A673 (cell line): Measurements from ENCODE around the gene HSPG2. TPM values are rescaled to one million over a fixed set of nuclear protein-coding genes. Genes with fewer than 3 reads are reported as not detected.

Source experiments
- BruUV-seq: library from RNA; stranded (reverse); fragments of 400-500 nt; replicated peaks from 2 replicates; lab custom pipeline; 2021; lab: Mats Ljungman, UMichigan
- CTCF ChIA-PET: fragments of 300-600 bp; sonication (Branson Sonifier 250); formaldehyde crosslinking; loops from one replicate; lab custom pipeline; 2022; ENCODE audit warnings: antibody characterized with exemption; lab: Charles Lee
- POLR2A ChIA-PET: fragments of 300-600 bp; sonication (Branson Sonifier 250); formaldehyde crosslinking; loops from one replicate; lab custom pipeline; 2022; ENCODE audit warnings: antibody characterized with exemption; ENCODE audit not compliant: low non-redundant PET; lab: Charles Lee
- DNase-seq: peaks from one replicate; pipeline ENCODE4 v3.0.0-alpha.2; 2015; ENCODE audit warnings: low spot score
- H3K27ac ChIP-seq: fragments of 200-600 bp; sonication (generic); 2 replicates; pipeline ENCODE4 v1.5.1; 2016; ENCODE audit warnings: mixed run types, low read depth, mild to moderate bottlenecking, mixed read lengths, antibody characterized with exemption, low read length; ENCODE audit not compliant: poor library complexity, severe bottlenecking
- H3K27me3 ChIP-seq: fragments of 200-600 bp; sonication (generic); replicated peaks from 2 replicates; pipeline ENCODE4 v1.6.1; 2017; ENCODE audit warnings: mixed run types, low read depth, mild to moderate bottlenecking, mixed read lengths, antibody characterized with exemption, low read length; ENCODE audit not compliant: insufficient read depth, poor library complexity
- H3K36me3 ChIP-seq: fragments of 200-600 bp; sonication (generic); 2 replicates; pipeline ENCODE4 v1.6.1; 2016; ENCODE audit warnings: mixed run types, mild to moderate bottlenecking, mixed read lengths, antibody characterized with exemption, low read length; ENCODE audit not compliant: insufficient read depth, poor library complexity, severe bottlenecking
- H3K4me1 ChIP-seq: fragments of 200-600 bp; sonication (generic); 2 replicates; pipeline ENCODE4 v1.6.1; 2017; ENCODE audit warnings: mixed run types, mild to moderate bottlenecking, mixed read lengths, antibody characterized with exemption, low read length; ENCODE audit not compliant: insufficient read depth, poor library complexity, severe bottlenecking
- H3K4me3 ChIP-seq: fragments of 200-600 bp; sonication (generic); 2 replicates; pipeline ENCODE4 v1.5.1; 2016; ENCODE audit warnings: low read depth, mixed run types, mild to moderate bottlenecking, mixed read lengths, low read length; ENCODE audit not compliant: poor library complexity, severe bottlenecking
- H3K9me3 ChIP-seq: fragments of 200-600 bp; sonication (generic); 2 replicates; pipeline ENCODE4 v1.6.1; 2016; ENCODE audit warnings: mixed run types, low read depth, mild to moderate bottlenecking, mixed read lengths, antibody characterized with exemption, low read length; ENCODE audit not compliant: poor library complexity, severe bottlenecking
- CTCF ChIP-seq: fragments of 300-800, 200-600 bp; sonication (generic); conservative IDR thresholded peaks from 2 replicates; pipeline ENCODE4 v1.5.1; 2017; ENCODE audit warnings: low read depth, mild to moderate bottlenecking, antibody characterized with exemption, low read length, moderate library complexity, mixed read lengths
- EZH2 ChIP-seq: fragments of 200-600 bp; sonication (generic); IDR thresholded peaks from 2 replicates; pipeline ENCODE4 v1.6.1; 2017; ENCODE audit warnings: borderline replicate concordance, low read depth, mild to moderate bottlenecking, mixed read lengths, antibody characterized with exemption, low read length; ENCODE audit not compliant: poor library complexity, severe bottlenecking
- intact Hi-C: fragments of 100-400 bp; cut with micrococcal nuclease; formaldehyde crosslinking; loops from one replicate; pipeline ENCODE4 v1.10.0; 2022; ENCODE audit not compliant: unreplicated experiment
- total RNA-seq: library from RNA; stranded (reverse); gene quantifications from 2 replicates; pipeline ENCODE4 v1.2.3, GENCODE V29; 2021

Gene HSPG2
- total RNA-seq, 1 experiment from 2014 or later = 10.4 TPM

GRCh38 chr1:21851430-21852250, 85.5 kb downstream of the HSPG2 start:
- CTCF ChIA-PET = no interaction called here
- intact Hi-C loops = no loop called here
- POLR2A ChIA-PET = no interaction called here
- DNase-seq = no peak
- no peak for TF ChIP-seq CTCF
- no peak for TF ChIP-seq EZH2
- Histone ChIP-seq H3K27me3 (no peaks in the 10 kb centered on the region), H3K27ac (no peak overlapping the region), H3K36me3 (no peaks in the 10 kb centered on the region), H3K4me3 (no peak overlapping the region), H3K4me1 (no peaks in the 10 kb centered on the region), H3K9me3 (no peaks in the 10 kb centered on the region)
- no TSS peak for BruUV-seq

GRCh38 chr1:21849909-21850576, 87.1 kb downstream of the HSPG2 start:
- H3K4me3 ChIP-seq = no peak overlapping the region
- CTCF ChIA-PET = no interaction called here

More at GRCh38 chr1:21849909-21850576, 87.1 kb downstream of the HSPG2 start:
- H3K36me3 ChIP-seq = no peaks in the 10 kb centered on the region
- no peaks in the 10 kb centered on the region for H3K27me3 ChIP-seq
- intact Hi-C loops = no loop called here
- TF ChIP-seq CTCF (no peak), EZH2 (no peak)
- no peaks in the 10 kb centered on the region for H3K9me3 ChIP-seq
- BruUV-seq = no TSS peak
- DNase-seq = no peak
- POLR2A ChIA-PET = no interaction called here
- no peaks in the 10 kb centered on the region for H3K4me1 ChIP-seq
- no peak overlapping the region for H3K27ac ChIP-seq
